NCI-H128 (cell line): ENCODE results near the gene SLC25A15.
"Not testable (repeated sequence)": the region's sequence is repeated elsewhere in the genome, so short reads cannot be mapped to it uniquely, and the experiment has no call there.

Experiments
- DNase-seq: peaks from one replicate; lab custom pipeline; 2025; ENCODE audit not compliant: unreplicated experiment; lab: John Stamatoyannopoulos, UW

SLC25A15 gene

GRCh38 chr13:40812724-40813445 lies 23.5 kb downstream of the SLC25A15 start:
- DNase-seq, result no peak

GRCh38 chr13:40813667-40814454 lies 24.4 kb downstream of the SLC25A15 start:
- DNase-seq, result no peak

GRCh38 chr13:40814803-40815202 lies 25.4 kb downstream of the SLC25A15 start:
- DNase-seq, result no peak

GRCh38 chr13:40818926-40819325 lies 29.5 kb downstream of the SLC25A15 start:
- DNase-seq, result no peak

GRCh38 chr13:40819797-40820315 lies 30.4 kb downstream of the SLC25A15 start:
- no peak for DNase-seq

GRCh38 chr13:40839725-40840124 lies 50.3 kb downstream of the SLC25A15 start:
- not testable (repeated sequence) for DNase-seq

GRCh38 chr13:40840955-40841354 lies 51.5 kb downstream of the SLC25A15 start:
- DNase-seq, result not testable (repeated sequence)
